ENCODE data around the gene GPR156.
"Not testable (repeated sequence)": the region's sequence is repeated elsewhere in the genome, so short reads cannot be mapped to it uniquely, and the experiment has no call there.

Gene GPR156

DNA sequence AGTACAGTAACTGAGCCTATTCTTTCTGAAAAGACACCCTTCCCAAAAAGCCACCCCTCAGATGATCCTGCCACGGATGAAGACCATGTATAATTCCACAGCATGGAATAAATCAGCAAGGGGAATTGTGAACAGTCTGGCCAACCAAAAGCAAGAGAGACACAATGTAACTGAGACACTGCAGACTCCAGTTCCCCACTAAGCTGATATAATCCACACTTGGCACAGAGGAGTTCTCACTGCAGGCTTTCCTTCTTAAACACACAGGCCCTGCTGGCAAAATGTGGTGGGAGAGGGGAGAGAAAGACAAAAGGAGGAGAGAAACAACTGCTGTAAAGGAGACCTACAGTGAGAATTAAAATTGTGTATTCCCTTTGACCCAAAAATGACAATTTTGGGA lies 12.7 kb downstream of the GPR156 start:
- DNase-seq, result no peak

DNA sequence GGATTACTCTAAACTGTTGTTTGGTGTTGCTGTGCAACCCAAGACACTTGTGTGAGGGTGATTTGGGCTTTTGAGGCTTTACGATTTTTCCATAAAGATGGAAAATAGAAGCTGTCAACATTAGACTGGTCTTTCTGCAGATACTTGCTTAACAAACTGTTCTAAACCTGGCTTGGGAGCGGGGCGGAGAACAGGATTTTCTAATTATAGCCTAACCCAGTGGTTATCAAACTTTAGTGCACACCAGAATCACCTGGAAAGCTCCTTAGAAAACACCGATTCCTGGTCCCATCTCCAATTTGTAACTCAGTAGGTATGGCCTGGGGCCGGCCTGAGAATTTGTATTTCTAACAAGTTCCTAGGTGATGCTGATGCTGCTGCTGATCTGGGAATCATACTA lies 19.0 kb downstream of the GPR156 start:
- no peak for DNase-seq

DNA sequence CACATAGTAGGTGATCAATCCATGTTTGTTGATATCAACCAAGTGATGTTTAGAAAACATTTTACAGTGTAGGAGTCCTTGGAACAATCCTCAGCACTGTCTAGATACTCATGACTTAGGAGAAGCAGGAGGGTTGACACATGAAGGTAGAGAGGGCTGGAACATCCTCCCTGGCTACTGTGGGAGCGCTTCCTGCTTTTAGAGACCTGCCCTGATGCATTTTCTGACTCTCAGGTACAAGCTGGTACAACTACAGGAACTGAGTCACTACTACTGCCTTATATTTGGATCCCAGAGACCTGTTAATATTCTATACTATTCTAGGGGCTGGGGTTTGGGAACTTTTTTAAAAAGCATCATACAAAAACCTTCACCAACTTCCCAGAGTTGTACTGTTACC lies 20.1 kb downstream of the GPR156 start:
- no peak for DNase-seq

DNA sequence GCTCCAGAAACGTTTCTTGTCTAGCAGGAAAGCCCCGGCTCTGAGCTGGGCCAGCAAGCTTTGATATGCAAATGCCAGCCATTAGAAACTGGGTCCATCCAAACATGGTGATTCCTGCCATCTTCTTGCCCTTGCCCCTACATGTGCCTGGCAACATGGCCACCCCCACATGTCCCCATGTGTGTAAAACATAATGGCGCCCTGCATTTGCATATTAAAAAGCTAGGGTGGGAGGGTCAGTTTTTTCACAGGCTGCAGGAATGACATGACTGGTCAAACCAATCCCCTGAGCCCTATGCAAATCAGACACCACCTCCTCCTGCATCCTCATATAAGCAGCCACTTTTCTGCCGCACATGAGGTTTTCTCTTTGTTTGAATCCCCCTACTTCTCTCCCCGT lies 21.2 kb downstream of the GPR156 start:
- no peak for DNase-seq

DNA sequence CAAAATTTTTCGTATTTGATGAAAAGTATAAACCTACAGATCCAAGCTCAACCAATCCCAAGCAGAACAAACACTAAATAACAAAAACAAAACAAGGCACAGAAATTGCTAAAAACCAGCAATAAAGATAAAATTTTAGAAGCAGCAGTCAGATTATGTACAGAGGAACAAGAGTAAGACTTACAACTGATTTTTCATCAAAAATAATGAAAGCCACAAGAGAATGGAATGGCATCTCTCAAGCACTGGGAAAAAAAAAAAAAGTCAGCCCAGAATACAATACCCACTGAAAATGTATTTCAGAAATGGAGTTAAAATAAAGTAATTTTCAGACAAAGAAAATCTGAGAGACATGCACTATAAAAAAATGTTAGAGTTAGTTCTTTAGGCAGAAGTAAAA lies 27.0 kb downstream of the GPR156 start:
- DNase-seq, result no peak

DNA sequence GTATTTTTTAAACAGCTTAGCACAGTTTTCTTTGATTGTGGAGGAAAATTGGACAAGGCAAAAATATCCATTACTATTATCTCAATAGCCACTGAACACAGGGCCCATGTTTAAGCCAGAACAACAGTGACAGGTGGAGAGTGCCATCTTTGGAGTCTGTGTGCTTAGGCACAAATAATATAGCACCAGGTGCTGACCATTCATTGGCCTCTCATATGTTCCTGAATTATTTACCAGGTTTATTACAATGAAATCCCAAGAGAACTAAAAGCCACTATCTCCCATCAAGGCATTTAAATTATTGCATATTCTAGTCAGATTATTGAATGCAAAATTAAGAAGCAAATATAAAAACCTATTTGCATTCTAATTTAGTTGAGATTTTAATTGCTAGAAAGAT lies 39.6 kb downstream of the GPR156 start:
- DNase-seq, result no peak

DNA sequence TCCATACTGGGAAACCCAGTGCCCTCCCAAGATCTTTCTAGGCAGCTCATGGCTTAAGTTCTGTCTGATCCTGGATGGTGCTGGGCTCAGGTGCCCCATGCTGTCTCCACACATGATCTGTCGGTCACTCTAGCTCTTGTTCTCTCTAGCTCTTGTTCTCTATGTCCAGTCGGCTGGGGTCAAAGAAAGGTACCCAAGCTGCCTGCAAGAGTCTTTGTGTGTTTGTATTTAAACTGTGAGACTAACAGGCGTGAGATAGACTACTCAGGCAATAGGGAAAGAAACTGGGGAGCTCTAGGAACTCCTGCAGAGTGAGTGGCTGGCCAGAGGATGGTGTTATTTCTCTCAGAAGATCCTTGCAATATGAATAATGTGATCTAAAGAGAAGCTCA lies 40.2 kb downstream of the GPR156 start:
- DNase-seq, result no peak

DNA sequence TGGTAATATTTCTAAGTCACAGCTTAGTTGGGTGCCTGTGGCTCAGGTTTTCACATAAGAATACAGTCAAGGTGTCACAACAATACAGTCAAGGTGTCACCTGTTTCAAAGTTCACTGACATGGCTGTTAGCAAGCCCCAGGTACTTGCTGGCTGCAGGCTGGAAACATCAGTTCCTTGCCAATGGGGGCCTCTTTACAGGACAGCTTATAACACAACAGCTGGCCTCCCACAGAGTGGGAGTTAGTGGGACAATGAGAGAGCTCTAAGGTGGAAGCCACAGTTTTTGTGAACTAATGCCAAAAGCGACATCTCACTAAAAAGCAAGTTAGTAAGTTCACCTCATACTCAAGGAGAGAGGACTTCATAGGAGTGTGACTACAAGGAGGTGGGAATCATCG lies 45.4 kb downstream of the GPR156 start:
- DNase-seq, result no peak

DNA sequence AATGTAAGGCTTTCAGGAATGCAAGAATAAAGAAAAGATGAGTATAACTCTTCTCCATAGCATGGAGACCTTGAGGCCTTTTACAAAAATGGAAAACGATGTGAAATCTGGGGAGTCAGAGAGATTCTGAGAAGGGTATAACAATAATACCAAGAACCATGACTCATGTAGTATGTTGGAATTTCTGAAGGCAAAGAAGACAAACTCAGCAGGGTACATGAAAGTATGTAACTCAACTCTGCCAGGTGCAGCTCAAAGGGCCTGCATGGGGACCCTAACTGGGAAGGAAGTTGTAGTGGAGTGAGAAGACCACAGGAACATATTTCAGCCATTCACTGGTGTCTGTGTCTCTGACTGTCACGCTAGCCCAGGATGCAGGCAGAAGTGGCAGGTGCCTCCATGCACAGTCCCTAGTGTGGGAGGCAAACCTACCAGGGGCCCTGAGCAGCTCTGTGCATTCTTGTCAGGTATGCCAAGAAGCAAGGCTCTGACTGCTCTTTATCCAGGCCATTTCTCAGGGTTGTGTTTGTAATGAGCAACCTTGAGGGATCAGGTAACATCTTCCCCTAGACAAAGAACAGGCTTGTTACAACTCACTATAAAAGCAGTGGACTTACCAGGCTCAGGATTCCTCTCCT lies 57.2 kb downstream of the GPR156 start:
- DNase-seq, result no peak

DNA sequence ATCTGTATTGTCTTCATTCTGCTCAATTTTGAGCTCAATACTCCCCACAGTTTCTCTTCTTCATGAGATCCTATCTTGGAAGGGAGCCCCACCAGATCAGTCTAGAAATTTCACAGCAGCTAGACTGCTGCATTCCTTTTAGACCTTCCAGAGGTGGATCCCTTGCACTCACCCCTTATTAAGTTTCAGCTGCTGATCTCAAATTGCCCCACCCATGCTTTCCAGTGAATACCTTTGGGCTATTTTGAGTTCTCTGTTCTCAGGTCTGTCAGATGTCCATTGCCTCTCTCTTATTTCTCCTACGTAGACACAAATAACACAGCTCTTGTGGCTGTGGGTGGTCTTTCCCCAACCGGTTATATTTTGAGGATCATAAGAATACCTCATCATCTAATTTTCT lies 60.8 kb downstream of the GPR156 start:
- DNase-seq, result no peak

DNA sequence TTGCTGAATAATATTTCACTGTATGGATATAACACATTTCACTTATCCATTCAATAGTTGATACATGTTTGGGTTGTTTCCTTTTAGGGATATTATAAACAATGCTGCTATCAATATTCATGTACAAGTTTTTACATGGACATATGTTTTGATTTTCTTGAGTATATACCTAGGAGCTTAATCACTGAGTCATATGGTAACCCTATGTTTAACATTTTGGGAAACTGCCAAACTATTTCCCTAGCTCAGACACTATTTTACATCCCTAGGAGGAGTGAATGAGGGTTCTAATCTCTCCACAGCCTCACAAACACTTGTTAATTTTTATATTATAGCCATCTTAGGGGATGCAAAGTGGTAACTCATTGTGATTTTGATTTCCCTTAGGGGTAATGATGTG lies 66.0 kb downstream of the GPR156 start:
- no peak for DNase-seq

DNA sequence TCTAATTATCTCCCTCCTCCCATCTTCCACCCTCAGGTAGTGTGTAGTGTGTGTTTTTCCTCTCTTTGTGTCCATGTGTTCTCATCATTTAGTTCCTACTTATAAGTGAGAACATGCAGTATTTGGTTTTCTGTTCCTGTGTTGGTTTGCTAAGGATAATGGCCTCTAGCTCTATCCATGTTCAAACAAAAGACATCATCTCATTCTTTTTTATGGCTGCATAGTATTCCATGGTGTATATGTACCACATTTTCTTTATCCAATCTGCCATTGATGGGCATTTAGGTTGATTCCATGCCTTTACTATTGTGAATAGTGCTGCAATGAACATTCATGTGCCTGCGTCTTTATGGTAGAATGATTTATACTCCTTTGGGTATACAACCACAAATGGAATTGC lies 68.4 kb downstream of the GPR156 start:
- not testable (repeated sequence) for DNase-seq

DNA sequence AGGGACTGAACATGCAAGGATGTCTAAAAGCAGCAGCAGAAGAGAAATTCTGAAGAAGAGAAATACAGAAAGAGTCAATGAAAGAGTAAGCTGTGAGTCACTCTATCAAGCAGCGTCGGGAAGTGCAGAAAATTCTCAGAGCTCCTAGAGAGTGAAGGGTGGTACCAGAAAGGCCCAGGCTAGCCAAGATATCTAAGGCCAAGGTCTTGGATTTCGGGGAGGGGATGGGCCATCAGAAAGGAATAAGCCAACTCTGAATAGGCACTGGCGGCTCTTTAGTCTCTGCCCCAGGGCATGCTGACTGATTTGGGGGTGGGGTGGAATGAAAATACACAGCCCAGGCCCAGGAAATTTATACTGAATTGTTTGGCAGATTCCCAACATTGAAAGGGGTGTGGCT lies 70.8 kb downstream of the GPR156 start:
- DNase-seq, result no peak

DNA sequence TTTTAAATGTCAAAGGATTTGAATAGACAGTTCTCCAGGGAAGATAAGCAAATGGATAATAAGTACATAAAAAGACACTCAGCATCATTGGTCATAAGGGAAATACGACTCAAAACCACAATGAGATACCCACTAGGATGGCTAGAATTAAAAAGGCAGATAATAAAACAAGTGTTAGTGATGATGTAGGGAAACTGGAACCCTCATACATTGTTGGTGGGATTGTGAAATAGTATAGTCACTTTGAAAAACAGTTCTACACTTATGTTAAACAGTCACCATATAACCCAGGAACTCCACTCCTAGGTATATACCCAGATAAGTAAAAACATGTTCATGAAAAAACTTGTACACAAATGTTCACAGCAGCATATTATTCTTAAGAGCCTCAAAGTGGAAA lies 72.5 kb downstream of the GPR156 start:
- no peak for DNase-seq

DNA sequence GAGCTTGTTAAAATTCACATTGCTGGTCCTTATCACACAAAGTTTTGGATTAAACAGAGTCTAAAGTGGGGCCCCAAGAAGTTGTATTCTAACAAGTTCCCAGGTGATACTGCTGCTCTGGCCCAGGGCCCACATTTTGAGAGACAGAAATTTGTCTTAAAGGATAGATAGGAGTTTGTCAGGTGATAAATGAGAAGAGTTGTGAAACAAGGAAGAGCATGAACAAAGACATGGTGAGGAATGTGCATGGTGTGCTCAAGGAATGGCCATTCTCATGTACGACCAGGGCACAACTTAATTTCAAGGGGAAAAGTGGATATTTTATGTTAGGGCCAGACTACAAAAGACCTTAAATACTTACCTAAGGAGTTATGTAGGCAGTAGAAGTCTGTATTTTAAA lies 75.6 kb downstream of the GPR156 start:
- no peak for DNase-seq

DNA sequence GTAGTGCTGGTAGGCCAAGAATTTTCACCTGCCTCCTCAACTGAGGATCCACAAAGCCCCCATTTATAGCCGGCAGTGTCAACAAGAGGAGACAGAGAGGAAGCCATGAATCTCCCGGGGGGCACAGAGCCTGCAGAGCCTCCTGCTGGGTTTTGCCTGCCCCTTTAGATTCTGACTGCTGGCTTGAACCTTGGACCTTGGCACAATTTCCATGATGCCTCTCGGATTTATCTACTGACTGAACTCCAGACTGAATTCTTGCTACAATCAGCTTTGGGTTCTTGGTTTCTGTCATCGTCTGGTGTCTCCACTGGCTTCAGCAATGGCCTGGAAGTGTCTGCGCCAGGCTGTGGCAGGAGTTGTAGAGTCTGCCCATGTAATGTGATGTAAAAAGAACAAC lies 80.7 kb downstream of the GPR156 start:
- DNase-seq, result no peak

DNA sequence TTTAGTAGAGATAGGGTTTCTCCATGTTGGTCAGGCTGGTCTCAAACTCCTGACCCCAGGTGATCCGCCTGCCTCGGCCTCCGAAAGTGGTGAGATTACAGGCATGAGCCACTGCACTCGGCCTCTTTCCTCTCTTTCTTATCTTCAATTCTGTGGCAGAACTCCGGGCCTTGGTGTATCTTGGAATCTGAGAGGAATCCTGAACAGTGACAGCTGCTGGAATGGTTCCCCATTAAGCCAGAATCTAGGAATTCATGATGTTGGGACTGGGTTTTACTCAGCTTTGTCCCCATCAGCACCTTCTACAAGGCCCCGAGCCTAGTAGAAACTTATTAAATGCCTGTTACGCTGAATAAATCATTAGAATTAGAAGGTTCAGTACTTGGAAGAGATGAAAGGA lies 81.4 kb downstream of the GPR156 start:
- DNase-seq, result no peak

DNA sequence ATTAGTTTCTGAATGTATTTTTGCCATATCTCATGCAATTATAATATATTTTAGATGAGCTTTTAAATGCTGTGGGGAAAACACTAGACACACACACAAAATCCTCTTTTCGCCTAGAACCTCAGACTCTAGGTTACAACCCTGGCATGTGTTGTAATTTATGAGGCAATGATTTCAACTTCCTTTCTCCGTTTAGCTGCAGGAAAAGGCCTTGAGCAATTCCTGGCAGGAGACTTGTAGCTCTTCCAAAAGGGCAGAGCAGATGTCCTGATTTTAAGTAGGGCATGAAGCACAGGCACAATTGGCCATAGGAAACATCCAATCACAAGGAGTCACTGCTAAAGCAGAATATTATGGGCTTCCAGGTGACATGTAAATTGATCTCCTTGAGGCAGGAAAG lies 82.0 kb downstream of the GPR156 start:
- no peak for DNase-seq

DNA sequence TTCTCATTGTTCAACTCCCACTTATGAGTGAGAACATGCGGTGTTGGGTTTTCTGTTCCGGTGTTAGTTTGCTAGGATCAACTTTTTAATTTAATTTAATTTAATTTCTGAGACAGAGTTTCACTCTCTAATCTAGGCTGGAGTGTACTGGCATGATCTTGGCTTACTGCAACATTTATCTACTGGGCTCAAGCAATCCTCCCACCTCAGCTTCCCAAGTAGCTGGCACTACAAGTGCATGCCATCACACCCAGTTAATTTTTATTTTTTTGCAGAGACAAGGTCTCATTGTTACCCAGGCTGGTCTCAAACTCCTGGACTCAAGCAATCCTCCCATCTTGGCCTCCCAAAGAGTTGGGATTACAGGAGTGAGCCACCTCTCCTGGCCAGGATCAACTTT lies 82.7 kb downstream of the GPR156 start:
- DNase-seq, result no peak

DNA sequence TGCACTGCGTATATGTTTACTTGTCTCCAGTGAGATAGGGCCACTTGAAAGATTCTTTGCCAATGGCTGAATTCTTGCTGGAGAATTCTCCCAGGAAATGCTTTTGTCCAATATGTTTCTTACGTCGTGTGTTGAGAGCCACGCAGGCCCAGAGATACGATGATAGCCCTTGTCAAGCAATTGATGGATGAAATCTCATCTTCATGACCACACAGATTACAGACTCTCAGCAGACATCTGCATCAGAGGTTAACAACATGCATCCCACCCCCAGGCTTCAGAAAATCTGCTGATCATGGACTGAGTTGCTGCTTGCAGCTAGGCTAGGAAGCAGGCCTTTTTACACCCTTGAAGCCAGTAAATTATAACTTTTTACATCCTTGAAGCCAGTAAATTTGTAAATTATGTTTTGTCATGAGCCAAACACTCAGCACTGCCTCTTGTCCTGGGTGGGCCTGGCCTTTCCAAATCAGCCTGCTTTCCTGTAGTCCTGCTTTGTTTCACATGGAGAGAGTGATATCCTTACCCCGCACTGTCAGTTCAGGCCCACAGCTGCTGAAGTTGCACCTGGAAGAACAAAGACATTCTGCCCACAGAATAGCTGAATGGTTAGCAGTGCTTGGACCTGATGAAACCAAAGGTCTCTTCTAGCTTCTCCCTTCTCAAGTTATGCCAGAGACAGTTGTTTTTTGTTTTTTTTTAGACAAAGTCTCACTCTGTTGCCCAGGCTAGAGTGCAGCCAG lies 84.4 kb downstream of the GPR156 start:
- no peak for DNase-seq

DNA sequence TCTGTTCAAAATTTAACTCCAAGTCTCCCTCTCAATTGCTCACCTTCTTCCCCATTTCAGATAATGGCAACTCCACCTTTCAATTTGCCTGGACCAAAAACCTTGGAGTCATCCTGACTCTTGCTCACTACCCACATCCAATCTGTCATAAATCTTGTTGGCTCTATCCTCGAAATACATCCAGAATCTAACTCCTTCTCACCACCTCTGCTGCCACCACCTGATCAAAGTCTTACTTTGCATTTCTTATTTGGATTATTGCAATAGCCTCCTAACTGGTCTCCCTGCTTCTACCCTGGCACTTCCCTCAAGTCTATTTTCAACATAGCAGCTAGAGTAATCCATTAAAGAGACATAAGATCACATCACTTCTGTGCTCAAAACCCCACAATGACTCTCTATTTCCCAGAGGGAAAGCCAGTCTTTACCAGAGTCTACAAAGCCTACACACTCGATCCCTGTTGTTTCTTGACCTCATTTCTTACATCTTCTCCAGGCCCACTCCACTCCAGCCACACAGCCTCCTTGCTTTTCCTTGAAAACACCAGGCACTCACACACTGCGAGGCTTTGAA lies 86.6 kb downstream of the GPR156 start:
- no peak for DNase-seq

DNA sequence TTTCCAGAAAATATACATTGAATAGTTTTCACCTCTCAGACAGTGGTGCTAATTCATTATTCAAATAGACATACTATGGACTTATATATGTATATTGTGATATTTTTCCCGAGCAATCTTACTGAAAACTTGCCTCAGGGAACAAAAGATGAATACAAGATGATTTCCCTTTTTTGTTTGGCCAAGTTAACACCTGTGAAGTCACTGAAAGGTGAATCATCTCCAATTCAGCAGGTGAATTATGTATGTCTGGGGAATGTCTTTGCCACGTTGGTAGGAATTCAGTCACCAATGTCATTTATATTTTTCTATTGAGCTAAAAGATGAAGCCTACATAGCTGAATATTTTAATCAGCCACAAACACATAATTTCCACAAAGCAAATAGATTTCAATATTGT lies 88.2 kb downstream of the GPR156 start:
- no peak for DNase-seq

DNA sequence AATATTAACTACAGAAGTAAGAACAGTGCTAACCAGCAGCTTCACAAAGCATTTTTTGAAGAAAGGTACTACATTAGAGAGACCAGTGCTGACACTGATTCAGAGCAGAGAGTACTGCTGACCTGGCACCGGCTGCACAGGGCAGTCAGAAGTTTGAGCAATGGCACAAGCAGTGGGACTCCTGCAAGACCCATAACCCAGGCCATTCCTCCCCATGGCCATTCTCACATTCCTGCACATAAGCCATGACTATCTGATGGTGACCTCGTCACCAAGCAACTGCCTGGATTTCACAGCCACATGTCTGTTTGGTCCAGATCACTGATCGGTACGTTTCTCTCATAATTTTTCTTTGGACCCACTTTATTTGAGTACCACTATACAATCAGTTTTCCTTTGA lies 88.7 kb downstream of the GPR156 start:
- DNase-seq, result no peak

DNA sequence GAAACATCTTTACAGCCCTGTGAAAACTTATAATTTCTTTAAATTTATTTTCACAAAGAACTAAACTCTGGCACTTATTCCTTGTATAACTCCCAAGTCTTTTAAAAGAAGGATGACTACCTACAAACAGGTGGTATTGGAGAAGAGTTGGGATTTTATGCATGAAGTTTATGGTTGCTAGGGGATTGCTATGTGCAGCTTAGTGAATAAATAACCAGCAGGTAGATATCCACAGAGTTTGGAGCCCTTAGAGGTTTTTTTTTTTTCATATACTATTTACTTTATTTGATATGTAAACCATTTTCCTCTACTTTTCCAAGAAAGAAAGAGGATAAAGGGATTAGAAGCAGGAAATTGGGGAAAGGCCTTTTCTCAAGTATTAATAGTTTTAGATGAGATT lies 91.5 kb downstream of the GPR156 start:
- no peak for DNase-seq

DNA sequence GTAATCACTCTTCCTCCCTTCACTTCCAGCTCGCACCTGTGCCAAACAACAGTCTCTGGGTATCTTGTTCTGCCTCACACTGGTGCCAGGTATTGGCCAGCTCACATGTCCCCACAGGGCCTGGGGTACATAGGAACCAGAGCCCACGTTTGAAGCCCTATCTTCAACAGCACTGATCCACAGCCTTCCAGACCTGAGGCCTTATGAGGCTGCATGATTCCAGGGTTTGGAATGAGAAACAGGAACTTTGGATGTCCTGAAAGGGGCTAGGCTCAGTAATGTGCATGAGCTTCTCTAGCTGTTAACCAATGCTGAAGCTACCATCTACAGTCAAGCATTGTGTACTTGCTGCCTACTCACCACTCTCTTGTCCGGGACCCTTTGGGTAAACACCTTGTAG lies 92.4 kb downstream of the GPR156 start:
- DNase-seq, result no peak

Data from stimulated activated naive CD4-positive, alpha-beta T cell (primary cell).